SK-N-SH treated with all-trans-retinoic acid at 6 μM for 48 hours (cell line): ENCODE data around the gene DHX38.

Experiments used
- ATAC-seq: fragments of 200-7000 bp; cut with Tn5 transposase; 3 replicates; pipeline ENCODE4 v1.9.1; 2020; ENCODE audit warnings: mild to moderate bottlenecking, moderate library complexity
- ARNTL ChIP-seq: fragments of 450-650 bp; formaldehyde crosslinking; IDR thresholded peaks from 2 replicates; pipeline ENCODE4 v1.5.0; 2020; ENCODE audit warnings: low read depth, mild to moderate bottlenecking, moderate library complexity, borderline replicate concordance
- BACH2 ChIP-seq: fragments of 250-450 bp; sonication (Bioruptor Pico); IDR thresholded peaks from 2 replicates; pipeline ENCODE4 v1.9.0; 2021; ENCODE audit warnings: mild to moderate bottlenecking, borderline replicate concordance
- CREB5 ChIP-seq: fragments of 250-450 bp; sonication (Bioruptor Pico); IDR thresholded peaks from 2 replicates; pipeline ENCODE4 v1.5.1; 2020; ENCODE audit warnings: low read depth, mild to moderate bottlenecking, moderate library complexity
- CSDC2 ChIP-seq: fragments of 250-450 bp; sonication (Bioruptor Pico); IDR thresholded peaks from 2 replicates; pipeline ENCODE4 v1.5.0; 2020; ENCODE audit warnings: mild to moderate bottlenecking, moderate library complexity
- CSRNP3 ChIP-seq: fragments of 250-450 bp; sonication (Bioruptor Pico); IDR thresholded peaks from 2 replicates; pipeline ENCODE4 v1.5.1; 2021; ENCODE audit warnings: mild to moderate bottlenecking, moderate library complexity
- ESRRG ChIP-seq: fragments of 250-450 bp; sonication (Bioruptor Pico); IDR thresholded peaks from 2 replicates; pipeline ENCODE4 v1.6.1; 2021; ENCODE audit warnings: mild to moderate bottlenecking
- GLIS3 ChIP-seq: fragments of 250-450 bp; sonication (Bioruptor Pico); IDR thresholded peaks from 2 replicates; pipeline ENCODE4 v1.5.0; 2020; ENCODE audit warnings: mild to moderate bottlenecking, moderate library complexity
- ISL1 ChIP-seq: fragments of 250-450 bp; sonication (Bioruptor Pico); IDR thresholded peaks from 2 replicates; pipeline ENCODE4 v2.1.2; 2022; ENCODE audit warnings: mild to moderate bottlenecking, moderate library complexity
- OSR1 ChIP-seq: fragments of 250-450 bp; sonication (Bioruptor Pico); IDR thresholded peaks from 2 replicates; pipeline ENCODE4 v1.8.0; 2022; ENCODE audit warnings: moderate library complexity, mild to moderate bottlenecking, inconsistent platforms
- PATZ1 ChIP-seq: fragments of 250-450 bp; sonication (Bioruptor Pico); IDR thresholded peaks from 2 replicates; pipeline ENCODE4 v1.8.0; 2020; ENCODE audit warnings: mild to moderate bottlenecking, moderate library complexity, borderline replicate concordance
- POU6F1 ChIP-seq: fragments of 250-450 bp; sonication (Bioruptor Pico); IDR thresholded peaks from 2 replicates; pipeline ENCODE4 v1.8.0; 2021; ENCODE audit warnings: low read depth, mild to moderate bottlenecking, moderate library complexity, borderline replicate concordance
- PPARA ChIP-seq: fragments of 250-450 bp; sonication (Bioruptor Pico); IDR thresholded peaks from 2 replicates; pipeline ENCODE4 v1.5.0; 2020; ENCODE audit warnings: mild to moderate bottlenecking, borderline replicate concordance
- RARB ChIP-seq: fragments of 250-450 bp; sonication (Bioruptor Pico); IDR thresholded peaks from 2 replicates; pipeline ENCODE4 v1.8.0; 2021; ENCODE audit warnings: mild to moderate bottlenecking, moderate library complexity
- SNAI2 ChIP-seq: fragments of 250-450 bp; sonication (Bioruptor Pico); IDR thresholded peaks from 2 replicates; pipeline ENCODE4 v1.5.0; 2020; ENCODE audit warnings: mild to moderate bottlenecking, moderate library complexity
- TCF4 ChIP-seq: fragments of 250-450 bp; sonication (Bioruptor Pico); IDR thresholded peaks from 2 replicates; pipeline ENCODE4 v1.8.0; 2021; ENCODE audit warnings: mild to moderate bottlenecking, moderate library complexity, borderline replicate concordance
- TOX ChIP-seq: fragments of 250-450 bp; sonication (Bioruptor Pico); IDR thresholded peaks from 2 replicates; pipeline ENCODE4 v1.8.0; 2021; ENCODE audit warnings: mild to moderate bottlenecking, moderate library complexity, borderline replicate concordance
- TSHZ2 ChIP-seq: fragments of 250-450 bp; sonication (Bioruptor Pico); IDR thresholded peaks from 2 replicates; pipeline ENCODE4 v1.5.0; 2020; ENCODE audit warnings: mild to moderate bottlenecking, moderate library complexity
- ZC3H10 ChIP-seq: fragments of 250-450 bp; sonication (Bioruptor Pico); IDR thresholded peaks from 2 replicates; pipeline ENCODE4 v1.5.1; 2021; ENCODE audit warnings: mild to moderate bottlenecking, moderate library complexity
- ZFP3 ChIP-seq: fragments of 250-450 bp; sonication (Bioruptor Pico); IDR thresholded peaks from 2 replicates; pipeline ENCODE4 v1.5.0; 2020; ENCODE audit warnings: mild to moderate bottlenecking, moderate library complexity
- ZFP30 ChIP-seq: fragments of 450-650 bp; formaldehyde crosslinking; IDR thresholded peaks from 2 replicates; pipeline ENCODE4 v1.5.0; 2022; ENCODE audit warnings: mild to moderate bottlenecking, moderate library complexity
- ZNF565 ChIP-seq: fragments of 450-650 bp; formaldehyde crosslinking; conservative IDR thresholded peaks from 2 replicates; pipeline ENCODE4 v1.5.0; 2020; ENCODE audit warnings: low read depth, mild to moderate bottlenecking, moderate library complexity
- ZNF70 ChIP-seq: fragments of 450-650 bp; formaldehyde crosslinking; IDR thresholded peaks from 2 replicates; pipeline ENCODE4 v1.5.0; 2020; ENCODE audit warnings: mild to moderate bottlenecking, moderate library complexity
- ZNF8 ChIP-seq: fragments of 450-650 bp; formaldehyde crosslinking; IDR thresholded peaks from 2 replicates; pipeline ENCODE4 v1.5.0; 2020; ENCODE audit warnings: mild to moderate bottlenecking, moderate library complexity

The DHX38 gene

GRCh38 chr16:72107371-72107770, 13.7 kb downstream of the DHX38 start:
- no peak for ATAC-seq
- TF ChIP-seq ZNF565 (no peak), PATZ1 (CRISPR knock-in tag) (no peak), TCF4 (CRISPR knock-in tag) (no peak), ESRRG (no peak), TOX (CRISPR knock-in tag) (no peak), ZFP30 (CRISPR knock-in tag) (no peak), ISL1 (CRISPR knock-in tag) (no peak), TSHZ2 (CRISPR knock-in tag) (no peak), POU6F1 (CRISPR knock-in tag) (no peak), PPARA (CRISPR knock-in tag) (no peak), ZFP3 (CRISPR knock-in tag) (no peak), RARB (CRISPR knock-in tag) (no peak), CSDC2 (CRISPR knock-in tag) (no peak), GLIS3 (CRISPR knock-in tag) (no peak)

- ATAC-seq, result no peak
- no peak for TF ChIP-seq CSRNP3 (CRISPR knock-in tag)
- TF ChIP-seq PATZ1 (CRISPR knock-in tag), result no peak
- no peak for TF ChIP-seq CREB5
- TF ChIP-seq ZC3H10 (CRISPR knock-in tag), result no peak
- no peak for TF ChIP-seq ZNF70 (CRISPR knock-in tag)
- TF ChIP-seq ARNTL (CRISPR knock-in tag), result no peak
- TF ChIP-seq ZNF8 (CRISPR knock-in tag), result no peak
- no peak for TF ChIP-seq POU6F1 (CRISPR knock-in tag)
- no peak for TF ChIP-seq OSR1 (CRISPR knock-in tag)
- no peak for TF ChIP-seq ZFP3 (CRISPR knock-in tag)
- no peak for TF ChIP-seq CSDC2 (CRISPR knock-in tag)
- TF ChIP-seq GLIS3 (CRISPR knock-in tag), result no peak
- TF ChIP-seq BACH2 (CRISPR knock-in tag), result no peak
- no peak for TF ChIP-seq TCF4 (CRISPR knock-in tag)
- TF ChIP-seq SNAI2 (CRISPR knock-in tag), result no peak
- TF ChIP-seq TOX (CRISPR knock-in tag), result no peak
These were observed 14.9 kb downstream of the DHX38 start for GRCh38 chr16:72108353-72109102.
